ENCODE data around the gene MAML2. TPM values are rescaled to one million over a fixed set of nuclear protein-coding genes. Genes with fewer than 3 reads are reported as not detected.
A peak's percentile ranks its signal among the peaks of the same experiment; 100 is the strongest.

The MAML2 gene
- total and polyA plus RNA-seq, 9 of the 15 experiments (the other 6 are each of a cell fraction or from before 2014, with no cell fraction given) = 0.79 to 6.8 (median 4.8) TPM

DNA sequence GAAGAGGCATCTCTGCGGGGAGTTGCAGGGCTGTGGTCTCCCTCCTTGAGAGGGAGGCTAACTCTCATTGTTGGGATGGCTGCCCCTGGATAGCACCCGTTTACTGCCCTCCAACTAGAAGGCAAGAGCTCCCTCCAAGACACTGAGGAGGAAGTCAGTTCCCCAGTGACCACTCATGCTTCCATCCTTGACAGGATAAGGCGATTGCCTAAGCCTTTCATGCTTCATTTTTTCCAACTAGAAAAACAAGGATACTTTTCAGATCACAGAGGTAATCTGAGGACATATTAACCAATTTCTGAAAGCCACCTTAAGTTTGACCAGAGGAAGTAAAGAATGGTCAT, 186.6 kb downstream of the MAML2 start:
- H3K9ac ChIP-seq (ENCODE audit: insufficient read depth in 1 of 2, low read depth in 2 of 2, low read length in 2 of 2) = peak overlapping the region; percentile 37 to 60; a peak in 3 of 4 replicates
- H2AFZ ChIP-seq (ENCODE audit: low read depth, low read length) = peak overlapping the region; percentile 86
- no peaks in the 10 kb centered on the region; the same call in 2 of the 3 replicates for H3K79me2 ChIP-seq (ENCODE audit: control insufficient read depth, insufficient read depth, low read length)
- peak overlapping the region; percentile 87 for H3K27ac ChIP-seq (ENCODE audit: extremely low read depth, low read depth, low read length)
- BruUV-seq (replicated peaks) = no TSS peak
- peaks cover 12 to 36% of the 10 kb centered on the region in 2 experiments; a peak in 4 of 5 replicates for H3K4me1 ChIP-seq (replicated peaks in 1 of 2; ENCODE audit: control insufficient read depth in 2 of 2, insufficient read depth in 2 of 2, low read length in 2 of 2)
- H3K36me3 ChIP-seq (ENCODE audit: control insufficient read depth, insufficient read depth, low read length) = no peaks in the 10 kb centered on the region
- intact Hi-C loops (cut with micrococcal nuclease) (loop anchor here (1.0 kb wide), 2 partner anchors 101 to 187 kb away; partner anchors contain the start of gene MAML2), in situ Hi-C loops (cut with MboI) (no loop called here)
- peak; percentile 68 for ATAC-seq
- WGBS (ENCODE audit: insufficient coverage, low coverage, missing lambda C conversion rate) = 9% methylated on average over 3 of the region's 3 CpGs
- no peaks in the 10 kb centered on the region for H4K20me1 ChIP-seq (replicated peaks; ENCODE audit: control insufficient read depth, insufficient read depth, low read length)
- H3K4me2 ChIP-seq (ENCODE audit: insufficient read depth, low read length) = peak overlapping the region; percentile 70
- no peaks in the 10 kb centered on the region for H3K9me1 ChIP-seq (ENCODE audit: control insufficient read depth, insufficient read depth, low read length)
- FAIRE-seq = no peak
- no peaks in the 10 kb centered on the region for H3K27me3 ChIP-seq (ENCODE audit: control insufficient read depth in 2 of 2, insufficient read depth in 2 of 2, low read length in 2 of 2)
- ChIA-PET POLR2A (interaction anchor here (0.9 kb wide), 1 partner anchor 11 kb away, joined by 3 read pairs; no protein-coding TSS in a partner anchor), CTCF (ENCODE audit: low intra/inter-chr PET ratio) (no interaction called here)
- no peaks in the 10 kb centered on the region for H3K9me3 ChIP-seq (replicated peaks; ENCODE audit: control insufficient read depth, insufficient read depth, low read depth, low read length)
- no peak overlapping the region for H3K4me3 ChIP-seq
- no peak for DNase-seq (ENCODE audit: extremely low read depth in 1 of 4, low spot score in 3 of 4)
- TF ChIP-seq CTBP1 (IDR thresholded peaks at IDR 0.05; ENCODE audit: borderline replicate concordance) (peak; percentile 12; the same call in 1 of the 2 replicates), SPI1 (IDR thresholded peaks at IDR 0.05; ENCODE audit: borderline replicate concordance, low read depth, low read length) (peak; percentile 51; the same call in 1 of the 2 replicates), PHF8 (IDR thresholded peaks at IDR 0.05; ENCODE audit: borderline replicate concordance, low read length) (peak; percentile 9; the same call in 1 of the 2 replicates), ZNF347 (CRISPR knock-in tag; IDR thresholded peaks at IDR 0.05; ENCODE audit: low read depth) (no peak), NELFE (IDR thresholded peaks at IDR 0.05; ENCODE audit: insufficient read depth, insufficient read length) (no peak), ATF7 (IDR thresholded peaks at IDR 0.05) (0 out of 2 replicates have a peak, but pooled peaks have one; percentile 3), FOSL1 (tag; conservative IDR thresholded peaks at IDR 0.05) (peak; percentile 40; the same call in 1 of the 2 replicates), ADNP (tag; IDR thresholded peaks at IDR 0.05) (no peak), JUND (IDR thresholded peaks at IDR 0.05; ENCODE audit: borderline replicate concordance, low read depth, low read length) (no peak), JUND (tag; IDR thresholded peaks at IDR 0.05; ENCODE audit: borderline replicate concordance, low read depth, low read length) (peak; percentile 4; the same call in 1 of the 3 replicates), NR2C2 (CRISPR knock-in tag; IDR thresholded peaks at IDR 0.05) (no peak), NR2C2 (tag; IDR thresholded peaks at IDR 0.05) (peak; percentile 9; the same call in 1 of the 2 replicates), CEBPG (CRISPR knock-in tag; IDR thresholded peaks at IDR 0.05) (no peak), CEBPG (tag; conservative IDR thresholded peaks at IDR 0.05 in 1 of 2, IDR thresholded peaks at IDR 0.05 in 1 of 2) (no peak; a peak in 1 of 4 replicates), E2F4 (CRISPR knock-in tag; IDR thresholded peaks at IDR 0.05; ENCODE audit: low read depth) (no peak), XRCC5 (IDR thresholded peaks at IDR 0.05; ENCODE audit: low read depth, low read length) (no peak)
- TF ChIP-seq, protein P1, sequence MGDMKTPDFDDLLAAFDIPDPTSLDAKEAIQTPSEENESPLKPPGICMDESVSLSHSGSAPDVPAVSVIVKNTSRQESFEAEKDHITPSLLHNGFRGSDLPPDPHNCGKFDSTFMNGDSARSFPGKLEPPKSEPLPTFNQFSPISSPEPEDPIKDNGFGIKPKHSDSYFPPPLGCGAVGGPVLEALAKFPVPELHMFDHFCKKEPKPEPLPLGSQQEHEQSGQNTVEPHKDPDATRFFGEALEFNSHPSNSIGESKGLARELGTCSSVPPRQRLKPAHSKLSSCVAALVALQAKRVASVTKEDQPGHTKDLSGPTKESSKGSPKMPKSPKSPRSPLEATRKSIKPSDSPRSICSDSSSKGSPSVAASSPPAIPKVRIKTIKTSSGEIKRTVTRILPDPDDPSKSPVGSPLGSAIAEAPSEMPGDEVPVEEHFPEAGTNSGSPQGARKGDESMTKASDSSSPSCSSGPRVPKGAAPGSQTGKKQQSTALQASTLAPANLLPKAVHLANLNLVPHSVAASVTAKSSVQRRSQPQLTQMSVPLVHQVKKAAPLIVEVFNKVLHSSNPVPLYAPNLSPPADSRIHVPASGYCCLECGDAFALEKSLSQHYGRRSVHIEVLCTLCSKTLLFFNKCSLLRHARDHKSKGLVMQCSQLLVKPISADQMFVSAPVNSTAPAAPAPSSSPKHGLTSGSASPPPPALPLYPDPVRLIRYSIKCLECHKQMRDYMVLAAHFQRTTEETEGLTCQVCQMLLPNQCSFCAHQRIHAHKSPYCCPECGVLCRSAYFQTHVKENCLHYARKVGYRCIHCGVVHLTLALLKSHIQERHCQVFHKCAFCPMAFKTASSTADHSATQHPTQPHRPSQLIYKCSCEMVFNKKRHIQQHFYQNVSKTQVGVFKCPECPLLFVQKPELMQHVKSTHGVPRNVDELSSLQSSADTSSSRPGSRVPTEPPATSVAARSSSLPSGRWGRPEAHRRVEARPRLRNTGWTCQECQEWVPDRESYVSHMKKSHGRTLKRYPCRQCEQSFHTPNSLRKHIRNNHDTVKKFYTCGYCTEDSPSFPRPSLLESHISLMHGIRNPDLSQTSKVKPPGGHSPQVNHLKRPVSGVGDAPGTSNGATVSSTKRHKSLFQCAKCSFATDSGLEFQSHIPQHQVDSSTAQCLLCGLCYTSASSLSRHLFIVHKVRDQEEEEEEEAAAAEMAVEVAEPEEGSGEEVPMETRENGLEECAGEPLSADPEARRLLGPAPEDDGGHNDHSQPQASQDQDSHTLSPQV (IDR thresholded peaks at IDR 0.05) = no peak

Data from K562 (cell line).